PC-3 (cell line): Measurements from ENCODE around the gene NDUFV3. TPM values are rescaled to one million over a fixed set of nuclear protein-coding genes. Genes with fewer than 3 reads are reported as not detected.

Experiments used
- ATAC-seq: fragments of 200-7000 bp; cut with Tn5 transposase; 2 replicates; pipeline ENCODE4 v1.9.1; 2020; ENCODE audit warnings: mild to moderate bottlenecking, moderate library complexity
- BruUV-seq: library from RNA; stranded (reverse); fragments of 400-500 nt; replicated peaks from 2 replicates; lab custom pipeline; 2021; lab: Mats Ljungman, UMichigan
- CTCF ChIA-PET: fragments of 300-600 bp; sonication (Branson Sonifier 250); formaldehyde crosslinking; loops from one replicate; lab custom pipeline; 2022; ENCODE audit warnings: antibody characterized with exemption; lab: Charles Lee
- POLR2A ChIA-PET: fragments of 300-600 bp; sonication (Branson Sonifier 250); formaldehyde crosslinking; loops from one replicate; lab custom pipeline; 2022; ENCODE audit warnings: antibody characterized with exemption; ENCODE audit not compliant: unreplicated experiment; lab: Charles Lee
- DNase-seq: peaks from one replicate; pipeline ENCODE4 v3.0.0-alpha.2; 2015
- H2AFZ ChIP-seq: fragments of 300-600 bp; sonication (generic); 2 replicates; pipeline ENCODE4 v1.6.0; 2016; ENCODE audit warnings: antibody characterized with exemption, low read length
- H3F3A ChIP-seq: fragments of 300-600 bp; sonication (generic); one replicate; pipeline ENCODE4 v1.6.0; 2017; ENCODE audit warnings: antibody characterized with exemption, low read length, control low read depth, mild to moderate bottlenecking; ENCODE audit not compliant: unreplicated experiment
- H3K27ac ChIP-seq: fragments of 300-600 bp; sonication (generic); 2 replicates; pipeline ENCODE4 v1.5.1; 2016; ENCODE audit warnings: mild to moderate bottlenecking, low read length
- H3K27me3 ChIP-seq: fragments of 300-600 bp; sonication (generic); 2 replicates; pipeline ENCODE4 v1.6.1; 2016; ENCODE audit warnings: low read length, mixed read lengths
- H3K36me3 ChIP-seq: fragments of 300-600 bp; sonication (generic); 2 replicates; pipeline ENCODE4 v1.6.1; 2016; ENCODE audit warnings: low read depth, mixed run types, low read length, mixed read lengths
- H3K4me1 ChIP-seq: fragments of 300-600 bp; sonication (generic); 2 replicates; pipeline ENCODE4 v1.5.1; 2016; ENCODE audit warnings: low read length; ENCODE audit not compliant: insufficient read depth
- H3K4me2 ChIP-seq: fragments of 300-600 bp; sonication (generic); 2 replicates; pipeline ENCODE4 v1.6.0; 2016; ENCODE audit warnings: low read length
- H3K4me3 ChIP-seq: fragments of 300-600 bp; sonication (generic); 2 replicates; pipeline ENCODE4 v1.5.1; 2016; ENCODE audit warnings: mild to moderate bottlenecking, low read length, mixed read lengths
- H3K79me2 ChIP-seq: fragments of 300-600 bp; sonication (generic); 2 replicates; pipeline ENCODE4 v1.6.1; 2017; ENCODE audit warnings: low read length, mixed read lengths
- H3K9ac ChIP-seq: fragments of 300-600 bp; sonication (generic); 2 replicates; pipeline ENCODE4 v1.6.0; 2016; ENCODE audit warnings: mild to moderate bottlenecking, low read length
- H3K9me2 ChIP-seq: fragments of 300-600 bp; sonication (generic); replicated peaks from 2 replicates; pipeline ENCODE4 v1.6.1; 2016; ENCODE audit warnings: mixed run types, low read length, mixed read lengths
- H3K9me3 ChIP-seq: fragments of 300-600 bp; sonication (generic); 2 replicates; pipeline ENCODE4 v1.6.1; 2016; ENCODE audit warnings: low read length, mixed read lengths
- H4K20me1 ChIP-seq: fragments of 300-600 bp; sonication (generic); 2 replicates; pipeline ENCODE4 v1.6.1; 2016; ENCODE audit warnings: low read length, mixed read lengths
- CTCF ChIP-seq: fragments of 300-600 bp; sonication (generic); conservative IDR thresholded peaks from 2 replicates; pipeline ENCODE4 v1.5.1; 2017; ENCODE audit warnings: antibody characterized with exemption, low read depth, mild to moderate bottlenecking, low read length
- EZH2 ChIP-seq: fragments of 300-600 bp; sonication (generic); IDR thresholded peaks from one replicate; pipeline ENCODE4 v1.6.1; 2017; ENCODE audit warnings: antibody characterized with exemption, mild to moderate bottlenecking, low read length; ENCODE audit not compliant: unreplicated experiment
- EZH2phosphoT487 ChIP-seq: fragments of 300-600 bp; sonication (generic); IDR thresholded peaks from 2 replicates; pipeline ENCODE4 v1.6.1; 2018; ENCODE audit warnings: mild to moderate bottlenecking, antibody characterized with exemption, low read length, borderline replicate concordance
- intact Hi-C: fragments of 100-400 bp; cut with micrococcal nuclease; formaldehyde crosslinking; loops from 2 replicates; pipeline ENCODE4 v1.9.0; 2023
- total RNA-seq: library from RNA; depleted of rRNA; stranded (reverse); fragments of >200 nt; gene quantifications from 2 replicates; pipeline ENCODE4 v1.2.3, GENCODE V29; 2014

Gene NDUFV3
- total RNA-seq, 1 experiment from 2014 or later = 61.6 TPM

GRCh38 chr21:42855171-42855936 is 37.8 kb upstream of the NDUFV3 start:
- Histone ChIP-seq H3K27me3 (no peaks in the 10 kb centered on the region), H3K4me2 (no peak overlapping the region), H4K20me1 (peaks cover 31% of the 10 kb centered on the region), H3K9me2 (no peaks in the 10 kb centered on the region), H3K27ac (no peak overlapping the region), H3K36me3 (peaks cover 81% of the 10 kb centered on the region), H3K4me1 (no peaks in the 10 kb centered on the region), H3K79me2 (peaks cover 33% of the 10 kb centered on the region), H3K9ac (no peak overlapping the region), H3K9me3 (no peaks in the 10 kb centered on the region), H3K4me3 (no peak overlapping the region), H2AFZ (no peak overlapping the region), H3F3A (no peaks in the 10 kb centered on the region)
- BruUV-seq = no TSS peak
- ChIA-PET POLR2A (no interaction called here), CTCF (no interaction called here)
- DNase-seq = no peak
- TF ChIP-seq EZH2phosphoT487 = no peak
- TF ChIP-seq EZH2 = no peak
- no peak for TF ChIP-seq CTCF
- no peak for ATAC-seq
- intact Hi-C loops = no loop called here

DNA sequence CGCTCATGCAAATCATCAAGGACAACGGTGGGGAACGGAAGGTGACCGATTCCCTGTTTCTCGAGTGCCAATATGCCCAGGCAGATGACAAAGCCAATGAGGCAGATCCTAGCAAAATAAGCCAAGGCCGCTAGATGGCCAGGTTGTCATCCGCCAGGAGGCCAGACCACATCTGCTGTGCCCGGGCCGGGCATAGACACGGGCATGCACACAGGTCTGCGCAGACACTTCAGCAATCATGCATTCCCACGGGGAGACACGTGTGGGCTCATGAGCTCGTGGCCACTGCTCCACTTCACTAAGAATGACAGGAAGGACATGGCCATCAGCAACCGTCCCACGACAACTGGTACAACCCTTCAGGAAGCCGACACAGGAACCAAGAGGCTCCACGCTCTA is 37.2 kb upstream of the NDUFV3 start:
- Histone ChIP-seq H3K36me3 (peaks cover 81% of the 10 kb centered on the region), H2AFZ (no peak overlapping the region), H3K4me2 (no peak overlapping the region), H3K9me3 (no peaks in the 10 kb centered on the region), H3F3A (no peaks in the 10 kb centered on the region), H3K9ac (no peak overlapping the region), H3K27me3 (no peaks in the 10 kb centered on the region), H3K4me3 (no peak overlapping the region), H3K79me2 (peaks cover 38% of the 10 kb centered on the region), H3K4me1 (no peaks in the 10 kb centered on the region), H4K20me1 (peaks cover 36% of the 10 kb centered on the region), H3K27ac (no peak overlapping the region), H3K9me2 (no peaks in the 10 kb centered on the region)
- no TSS peak for BruUV-seq
- ATAC-seq = no peak
- TF ChIP-seq EZH2phosphoT487 (no peak), CTCF (no peak), EZH2 (no peak)
- POLR2A ChIA-PET = no interaction called here
- DNase-seq = no peak
- CTCF ChIA-PET = no interaction called here
- intact Hi-C loops = no loop called here

DNA sequence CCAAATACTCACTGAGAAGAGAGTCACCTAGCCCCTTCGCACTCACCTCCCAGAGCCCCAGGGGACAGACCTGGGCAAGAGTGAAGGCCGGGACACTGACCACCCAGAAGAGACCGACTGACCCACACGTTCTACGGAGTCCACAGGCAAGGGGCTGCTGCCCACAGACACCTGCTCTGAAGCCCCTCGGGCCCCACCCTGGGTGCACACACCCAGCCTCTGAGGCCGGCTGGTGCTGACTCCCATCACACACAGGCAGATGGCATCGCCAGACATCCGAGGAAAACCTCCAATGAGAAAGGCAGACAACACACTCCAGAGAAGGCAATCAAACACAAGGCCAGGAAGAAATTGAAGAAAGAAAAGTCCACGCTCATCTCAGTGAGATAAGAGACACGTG is 35.9 kb upstream of the NDUFV3 start:
- ATAC-seq (no peak), DNase-seq (no peak)
- intact Hi-C loops = no loop called here
- ChIA-PET CTCF (no interaction called here), POLR2A (no interaction called here)
- H3K36me3 ChIP-seq = peaks cover 82% of the 10 kb centered on the region
- no peak overlapping the region for H3K4me2 ChIP-seq
- no peak overlapping the region for H3K4me3 ChIP-seq
- no peak overlapping the region for H3K9ac ChIP-seq
- H3K9me3 ChIP-seq = no peaks in the 10 kb centered on the region
- H2AFZ ChIP-seq = no peak overlapping the region
- H3K79me2 ChIP-seq = peaks cover 48% of the 10 kb centered on the region
- no peak overlapping the region for H3K27ac ChIP-seq
- peaks cover 42% of the 10 kb centered on the region for H4K20me1 ChIP-seq
- no peaks in the 10 kb centered on the region for H3K4me1 ChIP-seq
- TF ChIP-seq EZH2phosphoT487 = no peak
- TF ChIP-seq CTCF = no peak
- no peak for TF ChIP-seq EZH2
- no peaks in the 10 kb centered on the region for H3K27me3 ChIP-seq
- no TSS peak for BruUV-seq
- no peaks in the 10 kb centered on the region for H3F3A ChIP-seq
- H3K9me2 ChIP-seq = no peaks in the 10 kb centered on the region
